HG03432 (cell line): ENCODE measurements around the gene CD70.
"Not testable (repeated sequence)": the region's sequence is repeated elsewhere in the genome, so short reads cannot be mapped to it uniquely, and the experiment has no call there.

Experiments used
- ATAC-seq: cut with Tn5 transposase; IDR thresholded peaks from one replicate; pipeline ENCODE4 v1.9.1; 2021; ENCODE audit warnings: mild to moderate bottlenecking, moderate library complexity; ENCODE audit not compliant: unreplicated experiment

The CD70 gene

DNA sequence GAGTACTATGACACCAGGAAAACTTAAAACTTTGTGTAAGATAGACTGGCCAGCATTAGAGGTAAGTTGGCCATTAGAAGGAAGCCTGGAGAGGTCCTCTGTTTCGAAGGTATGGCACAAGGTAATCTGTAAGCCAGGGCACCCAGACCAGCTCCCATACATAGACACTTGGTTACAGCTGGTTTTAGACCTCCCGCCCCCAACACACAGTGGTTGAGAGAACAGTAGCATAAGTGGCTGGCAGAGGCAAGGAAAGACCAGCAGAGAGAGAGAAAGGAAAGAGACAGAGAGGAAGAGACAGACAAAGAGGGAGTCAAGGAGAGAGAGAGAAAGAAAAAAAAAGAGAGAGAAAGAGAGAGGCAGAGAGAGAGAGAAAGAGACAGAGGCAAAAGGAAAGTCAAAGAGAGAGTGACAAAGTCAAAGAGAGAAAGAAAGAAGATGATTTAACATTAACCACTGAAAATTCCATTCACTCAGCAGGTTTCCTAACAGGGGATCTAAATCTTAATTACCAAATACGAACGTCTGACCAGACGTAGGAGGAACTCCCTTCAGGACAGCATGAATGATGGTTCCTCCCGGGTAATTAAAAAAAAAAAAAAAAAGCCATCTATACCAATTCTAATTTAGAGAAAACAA lies 7.4 kb upstream of the CD70 start:
- not testable (repeated sequence) for ATAC-seq

DNA sequence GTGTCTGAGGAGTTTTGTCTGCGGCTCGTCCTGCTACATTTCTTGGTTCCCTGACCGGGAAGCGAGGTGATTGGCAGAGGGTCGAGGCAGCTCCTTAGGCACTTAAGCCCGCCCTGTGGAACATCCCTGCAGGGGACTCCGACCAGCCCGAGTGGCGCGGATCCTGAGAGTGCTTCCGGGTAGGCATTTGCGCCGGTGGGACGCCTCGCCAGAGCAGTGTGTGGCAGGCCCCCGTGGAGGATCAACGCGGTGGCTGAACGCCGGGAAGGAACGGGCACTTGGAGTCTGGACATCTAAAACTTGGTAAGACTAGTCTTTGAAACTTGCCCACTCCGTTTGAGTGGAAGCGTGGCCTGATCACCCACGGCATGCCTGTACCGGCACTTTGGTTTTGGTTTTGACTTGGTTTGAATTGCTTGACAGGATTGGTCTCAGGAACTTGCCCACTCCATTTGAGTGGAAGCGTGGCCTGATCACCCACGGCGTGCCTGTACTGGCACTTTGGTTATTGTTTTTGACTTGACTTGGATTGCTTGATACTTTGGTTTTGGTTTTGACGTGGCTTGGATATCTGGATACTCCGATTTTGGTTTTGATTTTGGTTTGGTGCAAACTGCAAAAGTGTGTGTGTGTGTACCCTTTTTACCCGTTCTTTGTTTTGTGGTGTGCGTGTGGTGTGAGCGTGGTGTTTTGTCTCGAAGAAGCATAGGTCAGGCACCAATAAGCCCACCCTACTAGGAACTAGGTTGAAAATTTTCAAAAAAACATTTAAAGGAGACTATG lies 6.7 kb upstream of the CD70 start:
- ATAC-seq = not testable (repeated sequence)

- ATAC-seq = no peak
Observed at GRCh38 chr19:6596621-6597020, 5.7 kb upstream of the CD70 start.

DNA sequence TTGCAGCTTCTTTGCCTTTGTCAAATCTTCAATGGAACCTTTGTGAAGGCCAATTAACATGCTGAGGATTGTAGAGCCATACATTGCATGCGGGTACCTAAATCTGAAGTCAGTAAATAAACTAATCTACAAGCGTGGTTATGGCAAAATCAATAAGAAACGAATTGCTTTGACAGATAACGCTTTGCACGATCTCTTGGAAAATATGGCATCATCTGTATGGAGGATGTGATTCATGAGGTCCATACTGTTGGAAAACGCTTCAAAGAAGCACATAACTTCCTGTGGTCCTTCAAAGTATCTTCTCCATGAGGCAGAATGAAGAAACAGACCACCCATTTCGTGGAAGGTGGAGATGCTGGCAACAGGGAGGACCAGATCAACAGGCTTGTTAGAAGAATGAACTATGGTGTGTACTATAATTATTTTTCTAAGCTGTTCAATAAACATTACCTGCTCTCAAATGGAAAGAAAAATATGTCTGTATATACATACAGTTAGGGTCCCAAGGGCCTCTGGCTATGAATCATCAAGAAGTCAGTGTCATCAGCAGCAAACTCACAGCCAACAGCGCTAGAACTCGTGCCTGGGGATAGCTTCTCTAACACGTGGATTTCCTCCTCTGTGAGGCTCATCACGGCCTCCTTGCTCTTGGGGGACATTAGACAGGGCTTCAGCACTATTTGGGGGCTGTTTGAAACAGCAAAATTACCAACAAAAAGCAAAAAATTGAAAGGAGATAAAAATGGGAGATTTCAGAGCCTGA lies 2.9 kb upstream of the CD70 start:
- no peak for ATAC-seq

- ATAC-seq = no peak
Observed at GRCh38 chr19:6590258-6590826, 608 bp downstream of the CD70 start.

- no peak for ATAC-seq
Observed at GRCh38 chr19:6589711-6590257, 1.2 kb downstream of the CD70 start.

DNA sequence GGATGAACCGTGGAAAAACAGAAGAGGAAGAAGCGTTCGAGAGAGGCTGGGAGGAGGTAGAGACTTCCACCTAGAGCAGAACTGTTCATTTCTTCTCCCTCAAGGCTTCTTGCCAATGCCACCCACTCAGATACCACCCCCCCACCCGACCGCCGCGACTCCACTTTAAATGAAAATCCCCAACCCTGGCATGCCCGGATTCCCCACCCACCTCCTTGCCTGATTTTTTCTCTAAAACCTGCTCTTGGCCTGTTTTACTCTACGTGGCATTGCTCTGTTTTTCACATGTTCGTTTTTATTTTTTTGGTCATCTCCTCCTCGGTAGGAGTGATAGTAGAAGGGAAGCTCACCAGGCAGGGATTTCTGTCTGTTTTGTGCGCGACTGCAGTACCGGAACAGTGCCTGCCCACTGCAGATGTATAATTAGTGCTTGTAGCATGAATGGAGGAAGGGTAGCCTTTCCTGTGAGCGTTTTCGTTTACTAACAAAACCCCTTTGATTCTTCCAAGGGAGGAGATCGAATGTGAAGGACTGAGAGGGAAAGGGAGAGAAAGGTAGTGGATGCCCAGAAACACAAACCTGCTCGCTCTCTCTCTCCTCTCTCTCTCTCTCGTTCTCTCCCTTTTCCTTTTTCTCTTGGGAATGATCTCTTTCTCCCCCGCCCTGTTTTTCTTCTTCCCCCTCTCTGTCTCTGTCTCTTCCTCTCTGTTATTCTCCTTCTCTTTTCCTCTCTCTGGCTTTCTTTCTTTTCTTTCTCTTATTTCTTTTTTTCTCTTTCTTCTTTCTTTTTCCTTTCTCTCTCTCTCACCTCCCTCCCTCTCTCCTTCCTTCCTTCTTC lies 2.2 kb downstream of the CD70 start:
- no peak for ATAC-seq

DNA sequence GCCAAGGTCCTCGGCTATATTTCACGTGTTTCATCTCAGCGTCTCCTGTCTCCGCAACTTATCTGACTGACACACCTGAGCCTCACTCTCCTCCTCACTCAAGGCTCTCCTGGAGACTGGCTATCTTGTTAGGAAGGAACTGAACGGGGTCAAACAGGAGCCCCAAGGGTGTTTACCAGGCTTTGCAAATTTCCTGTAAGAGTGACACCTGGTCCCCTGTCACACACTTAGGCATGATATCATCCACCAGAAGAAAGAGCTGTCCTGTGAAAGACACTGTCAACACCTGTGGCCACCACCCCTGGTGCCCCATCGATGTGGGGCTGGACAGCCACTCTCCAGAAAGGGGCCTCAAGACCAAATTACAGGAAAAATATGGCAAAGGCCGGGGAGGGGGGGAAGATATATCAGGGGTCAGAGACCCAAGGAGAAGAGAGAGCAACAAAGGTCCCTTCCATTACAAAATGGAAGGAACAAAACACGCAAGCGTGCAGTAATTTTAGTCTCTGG lies 2.9 kb downstream of the CD70 start:
- no peak for ATAC-seq

DNA sequence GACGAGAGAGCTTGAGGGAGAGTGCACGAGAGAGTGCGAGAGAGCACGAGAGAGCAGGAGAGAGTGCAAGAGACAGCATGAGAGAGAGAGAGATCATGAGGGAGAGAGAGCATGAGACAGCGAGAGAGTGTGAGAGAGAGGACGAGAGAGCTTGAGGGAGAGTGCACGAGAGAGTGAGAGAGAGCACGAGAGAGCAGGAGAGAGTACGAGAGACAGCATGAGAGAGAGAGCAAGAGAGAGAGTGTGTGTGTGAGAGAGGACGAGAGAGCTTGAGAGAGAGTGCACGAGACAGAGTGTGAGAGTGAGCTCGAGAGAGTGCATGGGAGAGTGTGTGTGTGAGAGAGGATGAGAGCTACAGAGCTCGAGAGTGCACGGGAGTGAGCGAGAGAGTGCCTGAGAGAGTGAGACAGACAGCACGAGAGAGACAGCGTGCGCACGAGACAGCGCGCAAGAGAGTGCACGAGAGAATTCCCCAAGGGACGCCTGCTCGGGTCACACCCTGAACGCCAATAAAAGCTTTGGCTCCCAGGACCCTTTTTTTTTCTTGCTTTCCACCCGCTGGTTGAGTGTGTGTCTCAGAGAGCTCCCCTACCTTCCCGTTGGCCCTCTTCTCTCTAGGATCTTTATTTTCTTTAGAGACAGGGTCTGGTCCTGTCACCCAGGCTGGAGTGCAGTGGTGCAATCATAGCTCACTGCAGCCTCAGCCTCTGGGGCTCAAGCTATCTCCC lies 3.7 kb downstream of the CD70 start:
- no peak for ATAC-seq

GRCh38 chr19:6586726-6587092 lies 4.2 kb downstream of the CD70 start:
- ATAC-seq = no peak

- no peak for ATAC-seq
Observed at GRCh38 chr19:6586056-6586455, 4.9 kb downstream of the CD70 start.

- ATAC-seq = not testable (repeated sequence)
Observed at GRCh38 chr19:6582515-6583484, 8.2 kb downstream of the CD70 start.

- ATAC-seq = no peak
Observed at GRCh38 chr19:6580313-6580712, 10.6 kb downstream of the CD70 start.

- no peak for ATAC-seq
Observed at GRCh38 chr19:6579450-6580178, 11.3 kb downstream of the CD70 start.

DNA sequence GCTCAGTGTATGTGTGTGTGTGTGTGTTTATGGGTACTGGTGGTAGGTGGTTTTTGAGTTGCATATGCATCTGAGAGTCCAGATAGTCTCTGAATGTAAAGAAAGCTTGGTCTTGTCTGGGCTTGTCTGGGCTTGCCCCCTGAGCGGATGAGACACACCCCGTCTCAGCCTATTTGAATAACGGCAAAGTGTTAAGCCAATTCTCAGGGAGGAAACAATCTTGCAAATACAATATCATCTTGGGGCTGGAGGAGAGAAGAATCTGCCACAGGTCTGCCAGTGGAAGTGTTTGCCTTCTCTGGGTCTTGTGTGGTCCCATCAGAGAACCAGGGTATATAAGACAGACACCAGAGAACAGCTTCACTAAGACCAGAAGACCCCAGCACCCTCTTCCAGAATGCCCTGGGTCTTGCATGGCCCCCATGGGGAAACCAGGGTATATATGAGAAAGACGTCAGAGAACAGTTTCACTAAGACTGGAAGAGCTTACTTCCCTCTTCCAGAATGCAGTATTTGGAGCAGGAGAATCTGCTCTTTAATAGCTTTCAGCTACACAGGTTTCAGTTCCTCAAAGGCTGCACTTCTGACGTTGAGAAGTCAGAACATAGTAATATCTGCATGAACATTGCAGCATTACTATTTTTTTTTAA lies 13.3 kb downstream of the CD70 start:
- peak; percentile 76 for ATAC-seq

DNA sequence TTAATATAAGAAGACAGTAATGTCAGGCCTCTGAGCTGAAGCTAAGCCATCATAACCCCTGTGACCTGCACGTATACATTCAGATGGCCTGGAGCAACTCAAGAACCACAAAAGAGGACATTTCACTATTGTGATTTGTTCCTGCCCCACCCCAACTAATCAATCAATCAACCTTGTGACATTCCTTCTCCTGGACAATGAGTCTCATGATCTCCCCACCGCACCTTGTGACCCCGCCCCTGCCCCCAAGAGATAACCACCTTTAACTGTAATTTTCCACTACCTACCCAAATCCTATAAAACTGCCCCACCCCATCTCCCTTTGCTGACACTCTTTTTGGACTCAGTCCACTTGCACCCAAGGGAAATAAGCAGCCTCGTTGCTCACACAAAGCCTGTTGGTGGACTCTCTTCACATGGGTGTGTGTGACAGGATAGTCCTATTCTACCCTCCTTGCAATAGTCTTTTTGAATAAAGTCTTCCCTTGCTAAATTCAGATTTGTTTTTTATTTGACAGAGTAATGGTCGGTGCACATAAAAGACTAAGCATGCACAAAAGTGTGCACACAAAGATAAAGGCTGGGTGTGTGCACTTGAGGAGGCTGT lies 14.0 kb downstream of the CD70 start:
- peak; percentile 14 for ATAC-seq

DNA sequence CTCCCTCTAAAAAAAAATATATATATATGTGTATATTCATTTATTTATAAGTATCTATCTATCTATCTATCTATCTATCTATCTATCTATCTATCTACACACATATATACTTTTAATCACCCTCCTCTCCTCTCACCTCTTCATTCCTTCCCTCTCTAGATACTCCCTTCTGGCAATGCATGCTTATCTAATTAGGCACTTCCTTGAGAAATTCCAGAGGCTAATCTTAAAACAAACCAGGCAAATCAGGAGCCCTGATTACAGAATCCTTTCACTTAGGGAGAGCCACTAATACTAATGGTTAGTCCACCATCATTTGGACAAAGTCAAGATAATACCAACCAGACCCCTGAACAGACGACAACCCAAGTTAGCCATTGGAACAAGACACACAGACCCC lies 17.6 kb downstream of the CD70 start:
- no peak for ATAC-seq
